Measurements from ENCODE around the gene GALK2.

The GALK2 gene

GRCh38 chr15:49323207-49323606 lies 153.2 kb downstream of the GALK2 start:
- no peaks in the 10 kb centered on the region for H3K9me3 ChIP-seq (ENCODE audit: insufficient read depth, low read length)
- H4K20me1 ChIP-seq (ENCODE audit: low read depth, low read length): no peaks in the 10 kb centered on the region
- no peak overlapping the region for H2AFZ ChIP-seq (ENCODE audit: low read depth, low read length, severe bottlenecking)
- no peak overlapping the region for H3K9ac ChIP-seq (ENCODE audit: low read length)
- H3K36me3 ChIP-seq (ENCODE audit: low read length): no peaks in the 10 kb centered on the region
- H3K79me2 ChIP-seq (ENCODE audit: insufficient read depth, low read length): no peaks in the 10 kb centered on the region
- no peak for TF ChIP-seq EZH2phosphoT487 (conservative IDR thresholded peaks at IDR 0.05; ENCODE audit: low read length)
- TF ChIP-seq CTCF (IDR thresholded peaks at IDR 0.05; ENCODE audit: insufficient read depth, low read length, poor library complexity, severe bottlenecking): no peak
- H3K27me3 ChIP-seq (ENCODE audit: low read length): no peaks in the 10 kb centered on the region
- H3K4me3 ChIP-seq (ENCODE audit: insufficient read depth, low read length, poor library complexity, severe bottlenecking): no peak overlapping the region
- no peak overlapping the region for H3K4me2 ChIP-seq (ENCODE audit: low read depth, low read length, poor library complexity, severe bottlenecking)
- no peaks in the 10 kb centered on the region for H3K9me2 ChIP-seq (replicated peaks; ENCODE audit: insufficient read depth, low read length)
- H3K27ac ChIP-seq (ENCODE audit: low read depth, low read length): no peak overlapping the region
- no peaks in the 10 kb centered on the region for H3F3A ChIP-seq (ENCODE audit: insufficient read depth)

- no peaks in the 10 kb centered on the region for H3F3A ChIP-seq (ENCODE audit: insufficient read depth)
- no peak overlapping the region for H2AFZ ChIP-seq (ENCODE audit: low read depth, low read length, severe bottlenecking)
- no peak overlapping the region for H3K9ac ChIP-seq (ENCODE audit: low read length)
- no peaks in the 10 kb centered on the region for H3K9me3 ChIP-seq (ENCODE audit: insufficient read depth, low read length)
- H3K4me2 ChIP-seq (ENCODE audit: low read depth, low read length, poor library complexity, severe bottlenecking): no peak overlapping the region
- H4K20me1 ChIP-seq (ENCODE audit: low read depth, low read length): no peaks in the 10 kb centered on the region
- no peaks in the 10 kb centered on the region for H3K36me3 ChIP-seq (ENCODE audit: low read length)
- H3K4me3 ChIP-seq (ENCODE audit: insufficient read depth, low read length, poor library complexity, severe bottlenecking): no peak overlapping the region
- H3K27ac ChIP-seq (ENCODE audit: low read depth, low read length): no peak overlapping the region
- H3K9me2 ChIP-seq (replicated peaks; ENCODE audit: insufficient read depth, low read length): no peaks in the 10 kb centered on the region
- no peaks in the 10 kb centered on the region for H3K79me2 ChIP-seq (ENCODE audit: insufficient read depth, low read length)
- TF ChIP-seq CTCF (IDR thresholded peaks at IDR 0.05; ENCODE audit: insufficient read depth, low read length, poor library complexity, severe bottlenecking) (no peak), EZH2phosphoT487 (conservative IDR thresholded peaks at IDR 0.05; ENCODE audit: low read length) (no peak)
- no peaks in the 10 kb centered on the region for H3K27me3 ChIP-seq (ENCODE audit: low read length)
Observed at GRCh38 chr15:49327927-49328326, 157.9 kb downstream of the GALK2 start.

- H3K36me3 ChIP-seq (ENCODE audit: low read length): no peaks in the 10 kb centered on the region
- no peaks in the 10 kb centered on the region for H3K27me3 ChIP-seq (ENCODE audit: low read length)
- no peaks in the 10 kb centered on the region for H3K9me3 ChIP-seq (ENCODE audit: insufficient read depth, low read length)
- H3K9me2 ChIP-seq (replicated peaks; ENCODE audit: insufficient read depth, low read length): no peaks in the 10 kb centered on the region
- no peaks in the 10 kb centered on the region for H3F3A ChIP-seq (ENCODE audit: insufficient read depth)
- no peak overlapping the region for H3K4me2 ChIP-seq (ENCODE audit: low read depth, low read length, poor library complexity, severe bottlenecking)
- H3K4me3 ChIP-seq (ENCODE audit: insufficient read depth, low read length, poor library complexity, severe bottlenecking): no peak overlapping the region
- H3K27ac ChIP-seq (ENCODE audit: low read depth, low read length): no peak overlapping the region
- no peak for TF ChIP-seq EZH2phosphoT487 (conservative IDR thresholded peaks at IDR 0.05; ENCODE audit: low read length)
- no peak for TF ChIP-seq CTCF (IDR thresholded peaks at IDR 0.05; ENCODE audit: insufficient read depth, low read length, poor library complexity, severe bottlenecking)
- H2AFZ ChIP-seq (ENCODE audit: low read depth, low read length, severe bottlenecking): no peak overlapping the region
- no peak overlapping the region for H3K9ac ChIP-seq (ENCODE audit: low read length)
- no peaks in the 10 kb centered on the region for H3K79me2 ChIP-seq (ENCODE audit: insufficient read depth, low read length)
- no peaks in the 10 kb centered on the region for H4K20me1 ChIP-seq (ENCODE audit: low read depth, low read length)
Observed at GRCh38 chr15:49328941-49329340, 158.9 kb downstream of the GALK2 start.
